HL-60 (cell line): Measurements from ENCODE around the gene C16orf86.

Experiments used
- GABPA ChIP-seq: IDR thresholded peaks from 2 replicates; pipeline ENCODE4 v1.6.1; 2012; ENCODE audit warnings: low read depth
- POLR2AphosphoS5 ChIP-seq: IDR thresholded peaks from 2 replicates; pipeline ENCODE4 v1.6.1; 2012; ENCODE audit warnings: low read depth
- REST ChIP-seq: IDR thresholded peaks from 2 replicates; pipeline ENCODE4 v1.6.1; 2012; ENCODE audit warnings: low read depth; ENCODE audit not compliant: insufficient replicate concordance
- TF ChIP-seq, protein P1 (sequence below): IDR thresholded peaks from one replicate; pipeline ENCODE4 v1.5.1; 2011; ENCODE audit warnings: low read length, control low read depth, inconsistent platforms; ENCODE audit not compliant: insufficient read depth

- TF ChIP-seq, protein P1, sequence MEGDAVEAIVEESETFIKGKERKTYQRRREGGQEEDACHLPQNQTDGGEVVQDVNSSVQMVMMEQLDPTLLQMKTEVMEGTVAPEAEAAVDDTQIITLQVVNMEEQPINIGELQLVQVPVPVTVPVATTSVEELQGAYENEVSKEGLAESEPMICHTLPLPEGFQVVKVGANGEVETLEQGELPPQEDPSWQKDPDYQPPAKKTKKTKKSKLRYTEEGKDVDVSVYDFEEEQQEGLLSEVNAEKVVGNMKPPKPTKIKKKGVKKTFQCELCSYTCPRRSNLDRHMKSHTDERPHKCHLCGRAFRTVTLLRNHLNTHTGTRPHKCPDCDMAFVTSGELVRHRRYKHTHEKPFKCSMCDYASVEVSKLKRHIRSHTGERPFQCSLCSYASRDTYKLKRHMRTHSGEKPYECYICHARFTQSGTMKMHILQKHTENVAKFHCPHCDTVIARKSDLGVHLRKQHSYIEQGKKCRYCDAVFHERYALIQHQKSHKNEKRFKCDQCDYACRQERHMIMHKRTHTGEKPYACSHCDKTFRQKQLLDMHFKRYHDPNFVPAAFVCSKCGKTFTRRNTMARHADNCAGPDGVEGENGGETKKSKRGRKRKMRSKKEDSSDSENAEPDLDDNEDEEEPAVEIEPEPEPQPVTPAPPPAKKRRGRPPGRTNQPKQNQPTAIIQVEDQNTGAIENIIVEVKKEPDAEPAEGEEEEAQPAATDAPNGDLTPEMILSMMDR, result no peak
- TF ChIP-seq REST (no peak), POLR2AphosphoS5 (no peak), GABPA (no peak)
Observed at GRCh38 chr16:67649494-67649931, 17.1 kb upstream of the C16orf86 start.
